A549 treated with Hydrocortisone at 1 μM for 4 hours (cell line): Measurements from ENCODE around the gene AQP1. TPM values are rescaled to one million over a fixed set of nuclear protein-coding genes. Genes with fewer than 3 reads are reported as not detected.

ENCODE experiments used
- total RNA-seq: library from RNA; stranded (reverse); fragments of 200-300 nt; extraction: Qiagen RNA extraction; gene quantifications from 5 replicates; pipeline ENCODE4 v1.2.3, GENCODE V29; 2022

Gene AQP1
- total RNA-seq: 0.37 to 0.52 TPM (median 0.45 TPM) in 5 replicates

GRCh38 chr7:30911561-30911969 is at the start of gene AQP1:
Gene AQP1 (plus strand): TSS chr7:30911853. CDS start chr7:30911910, 57 bp downstream.

GRCh38 chr7:30963842-30964241 is 52.2 kb downstream of the AQP1 start, which contains the start of gene GHRHR:
Gene GHRHR (plus strand): TSS chr7:30963953. CDS start chr7:30964069, 116 bp downstream.

Other genes with a start within 250 kb of the AQP1 start
- gene CRHR2, start 229.4 kb upstream of the AQP1 start, total RNA-seq: 0.02 to 0.06 TPM (median 0.05 TPM) in 3 of 5 replicates, not detected in the others
- gene INMT, start 159.7 kb upstream of the AQP1 start, total RNA-seq: not detected in 5 replicates
- gene MINDY4, start 140.4 kb upstream of the AQP1 start, total RNA-seq: 2.2 to 2.6 TPM (median 2.4 TPM) in 5 replicates
- 0.41 TPM in 1 of 5 replicates, not detected in the others for gene GHRHR, start 52.1 kb downstream of the AQP1 start, total RNA-seq
- 0.06 to 0.10 TPM in 2 of 5 replicates, not detected in the others for gene ADCYAP1R1, start 140.5 kb downstream of the AQP1 start, total RNA-seq